Endothelial cell (in vitro differentiated cells): ENCODE data around the gene ANKS1B. TPM values are rescaled to one million over a fixed set of nuclear protein-coding genes. Genes with fewer than 3 reads are reported as not detected.

Experiments
- DNase-seq: peaks from one replicate; pipeline ENCODE4 v3.0.0; 2021; ENCODE audit warnings: low spot score
- H3K27ac Mint-ChIP-seq: one replicate; pipeline ENCODE4 v1.8.0; 2021; ENCODE audit warnings: mixed read lengths, inconsistent platforms; ENCODE audit not compliant: unreplicated experiment
- H3K27me3 Mint-ChIP-seq: one replicate; pipeline ENCODE4 v1.8.0; 2021; ENCODE audit warnings: mild to moderate bottlenecking, moderate library complexity, mixed read lengths, inconsistent platforms; ENCODE audit not compliant: unreplicated experiment
- H3K36me3 Mint-ChIP-seq: one replicate; pipeline ENCODE4 v1.8.0; 2021; ENCODE audit warnings: mild to moderate bottlenecking, low read depth, mixed read lengths, inconsistent platforms; ENCODE audit not compliant: unreplicated experiment
- H3K4me1 Mint-ChIP-seq: one replicate; pipeline ENCODE4 v1.8.0; 2021; ENCODE audit warnings: mild to moderate bottlenecking, mixed read lengths, inconsistent platforms; ENCODE audit not compliant: unreplicated experiment
- H3K4me3 Mint-ChIP-seq: one replicate; pipeline ENCODE4 v1.8.0; 2021; ENCODE audit warnings: mild to moderate bottlenecking, mixed read lengths, inconsistent platforms; ENCODE audit not compliant: unreplicated experiment
- H3K9me3 Mint-ChIP-seq: one replicate; pipeline ENCODE4 v1.8.0; 2021; ENCODE audit warnings: mixed read lengths, inconsistent platforms; ENCODE audit not compliant: unreplicated experiment
- CTCF ChIP-seq: fragments of 200-600 bp; sonication (generic); IDR thresholded peaks from one replicate; pipeline ENCODE4 v1.5.0; 2021; ENCODE audit warnings: antibody characterized with exemption; ENCODE audit not compliant: unreplicated experiment
- total RNA-seq: library from RNA; stranded (reverse); fragmentation: NEBNext Ultra II Directional; extraction: Animal tissue kit (Norgen Biotek cat#: 25700); gene quantifications from one replicate; pipeline ENCODE4 v1.2.1, GENCODE V29; 2021; ENCODE audit not compliant: unreplicated experiment

ANKS1B gene
- total RNA-seq, 1 donor from 2014 or later = 2.6 TPM

- Mint-ChIP-seq H3K36me3 (no peaks in the 10 kb centered on the region), H3K4me1 (no peaks in the 10 kb centered on the region), H3K27me3 (no peaks in the 10 kb centered on the region), H3K9me3 (no peaks in the 10 kb centered on the region), H3K4me3 (no peak overlapping the region), H3K27ac (no peak overlapping the region)
- no peak for TF ChIP-seq CTCF
- DNase-seq = no peak
These were observed 591.0 kb downstream of the ANKS1B start for GRCh38 chr12:99393763-99394162.

- H3K27me3 Mint-ChIP-seq = no peaks in the 10 kb centered on the region
- H3K27ac Mint-ChIP-seq = no peak overlapping the region
- DNase-seq = no peak
- TF ChIP-seq CTCF = no peak
- H3K4me1 Mint-ChIP-seq = no peaks in the 10 kb centered on the region
- H3K4me3 Mint-ChIP-seq = no peak overlapping the region
- H3K36me3 Mint-ChIP-seq = no peaks in the 10 kb centered on the region
- H3K9me3 Mint-ChIP-seq = no peaks in the 10 kb centered on the region
These were observed 592.5 kb downstream of the ANKS1B start for GRCh38 chr12:99392091-99392850.

- Mint-ChIP-seq H3K4me1 (no peaks in the 10 kb centered on the region), H3K36me3 (no peaks in the 10 kb centered on the region), H3K9me3 (no peaks in the 10 kb centered on the region), H3K4me3 (no peak overlapping the region), H3K27ac (no peak overlapping the region), H3K27me3 (no peaks in the 10 kb centered on the region)
- peak; percentile 61 for DNase-seq
- TF ChIP-seq CTCF = peak; percentile 78
These were observed 594.0 kb downstream of the ANKS1B start for GRCh38 chr12:99390707-99391106.

GRCh38 chr12:99389751-99390150, 595.0 kb downstream of the ANKS1B start:
- no peak overlapping the region for H3K27ac Mint-ChIP-seq
- no peak for TF ChIP-seq CTCF
- H3K4me1 Mint-ChIP-seq = no peaks in the 10 kb centered on the region
- no peaks in the 10 kb centered on the region for H3K9me3 Mint-ChIP-seq
- H3K36me3 Mint-ChIP-seq = no peaks in the 10 kb centered on the region
- H3K4me3 Mint-ChIP-seq = no peak overlapping the region
- no peak for DNase-seq
- H3K27me3 Mint-ChIP-seq = no peaks in the 10 kb centered on the region

GRCh38 chr12:99388671-99389195, 596.0 kb downstream of the ANKS1B start:
- Mint-ChIP-seq H3K36me3 (no peaks in the 10 kb centered on the region), H3K27ac (no peak overlapping the region), H3K9me3 (no peaks in the 10 kb centered on the region), H3K4me1 (no peaks in the 10 kb centered on the region), H3K4me3 (no peak overlapping the region), H3K27me3 (no peaks in the 10 kb centered on the region)
- no peak for TF ChIP-seq CTCF
- no peak for DNase-seq
